ENCODE data around the gene BMP6.

GRCh38 chr6:7762760-7763159, 36.9 kb downstream of the BMP6 start:
- no peak for TF ChIP-seq REST (IDR thresholded peaks at IDR 0.05; ENCODE audit: insufficient read depth in 1 of 2, low read depth in 2 of 2, low read length in 2 of 2)
- TF ChIP-seq FOXP2 (optimal IDR thresholded peaks at IDR 0.05; ENCODE audit: borderline replicate concordance, extremely low read depth, extremely low read length, insufficient read depth), result no peak
- no peak for TF ChIP-seq TAF1 (IDR thresholded peaks at IDR 0.05; ENCODE audit: borderline replicate concordance, insufficient read depth, low read length)
- TF ChIP-seq SIN3A (IDR thresholded peaks at IDR 0.05; ENCODE audit: borderline replicate concordance, insufficient read depth, low read length), result no peak
- TF ChIP-seq POLR2AphosphoS5 (IDR thresholded peaks at IDR 0.05; ENCODE audit: low read depth, low read length), result no peak
